ENCODE data around the gene FAT1.

DNA sequence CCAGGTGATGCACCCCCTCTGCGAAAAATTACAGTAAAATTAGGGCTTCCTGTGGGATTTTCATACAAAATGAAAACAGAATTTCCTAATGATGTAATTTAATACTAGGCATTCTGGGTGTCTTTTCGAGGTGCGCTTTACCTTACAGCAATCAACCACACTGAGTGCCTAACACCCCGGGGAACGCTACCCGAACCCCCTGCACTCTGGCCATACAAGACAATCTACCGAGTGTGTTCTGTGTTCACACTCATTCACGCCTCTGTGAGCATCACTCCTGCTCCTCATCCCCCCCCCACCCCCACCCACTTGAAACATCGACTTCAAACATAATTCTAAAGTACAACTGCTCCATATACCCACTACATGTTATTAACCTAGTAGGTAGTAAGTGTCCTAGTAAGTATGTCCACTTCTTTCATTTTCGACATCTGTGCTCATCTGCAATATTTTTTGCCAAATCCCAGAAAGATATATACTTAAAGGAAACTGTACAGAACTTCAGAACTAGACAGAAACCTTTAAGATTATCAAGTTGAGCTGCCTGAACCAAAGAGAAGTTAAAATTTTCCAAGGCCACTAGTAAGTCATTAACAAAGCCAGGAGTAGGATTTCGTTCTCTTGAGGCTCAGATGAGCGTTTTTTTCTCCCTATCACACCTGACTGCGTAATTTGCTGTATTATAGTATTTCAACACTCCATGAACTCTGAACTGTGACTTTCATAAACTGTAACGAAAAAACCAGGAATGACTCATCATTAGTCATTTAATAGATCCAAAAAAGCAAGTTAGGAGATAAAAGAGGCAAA is 80.0 kb downstream of the FAT1 start:
- no peak for TF ChIP-seq GABPA (tag; conservative IDR thresholded peaks at IDR 0.05; ENCODE audit: low read depth)
- TF ChIP-seq ZNF77 (CRISPR knock-in tag; IDR thresholded peaks at IDR 0.05): no peak
- no peak for TF ChIP-seq CREBBP (IDR thresholded peaks at IDR 0.05; ENCODE audit: low read depth, low read length)
- no peak for TF ChIP-seq ZFP30 (CRISPR knock-in tag; IDR thresholded peaks at IDR 0.05; ENCODE audit: borderline replicate concordance)
- no peak for TF ChIP-seq RCOR1 (IDR thresholded peaks at IDR 0.05; ENCODE audit: borderline replicate concordance in 1 of 2, low read depth in 2 of 2, low read length in 2 of 2)
- no peak for TF ChIP-seq ZNF324 (CRISPR knock-in tag; IDR thresholded peaks at IDR 0.05)
- TF ChIP-seq RAD51 (IDR thresholded peaks at IDR 0.05; ENCODE audit: borderline replicate concordance, low read depth): no peak
